ENCODE data around the gene PLEKHA6.

The PLEKHA6 gene

DNA sequence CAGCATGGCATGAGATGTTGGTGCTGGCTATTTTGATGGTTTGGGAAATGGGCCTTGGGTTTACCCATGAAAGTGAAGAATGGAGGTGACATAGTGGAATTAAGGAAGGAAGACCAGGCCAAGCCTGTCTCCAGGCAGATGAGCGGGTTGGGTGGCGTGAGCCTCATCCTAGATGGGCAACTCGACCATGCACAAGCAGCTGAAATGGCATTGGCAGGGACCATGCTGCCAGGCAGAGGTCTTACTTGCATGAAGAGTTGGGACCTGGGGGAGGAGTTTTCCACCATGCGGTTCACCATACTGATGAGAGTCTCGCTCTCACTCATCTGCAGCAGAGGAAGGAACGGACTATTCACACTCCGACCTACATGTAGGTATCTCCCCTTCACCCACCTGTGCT, 108.4 kb downstream of the PLEKHA6 start:
- no peak for TF ChIP-seq POLR2AphosphoS5 (IDR thresholded peaks at IDR 0.05; ENCODE audit: low read depth)
- TF ChIP-seq, protein P1, sequence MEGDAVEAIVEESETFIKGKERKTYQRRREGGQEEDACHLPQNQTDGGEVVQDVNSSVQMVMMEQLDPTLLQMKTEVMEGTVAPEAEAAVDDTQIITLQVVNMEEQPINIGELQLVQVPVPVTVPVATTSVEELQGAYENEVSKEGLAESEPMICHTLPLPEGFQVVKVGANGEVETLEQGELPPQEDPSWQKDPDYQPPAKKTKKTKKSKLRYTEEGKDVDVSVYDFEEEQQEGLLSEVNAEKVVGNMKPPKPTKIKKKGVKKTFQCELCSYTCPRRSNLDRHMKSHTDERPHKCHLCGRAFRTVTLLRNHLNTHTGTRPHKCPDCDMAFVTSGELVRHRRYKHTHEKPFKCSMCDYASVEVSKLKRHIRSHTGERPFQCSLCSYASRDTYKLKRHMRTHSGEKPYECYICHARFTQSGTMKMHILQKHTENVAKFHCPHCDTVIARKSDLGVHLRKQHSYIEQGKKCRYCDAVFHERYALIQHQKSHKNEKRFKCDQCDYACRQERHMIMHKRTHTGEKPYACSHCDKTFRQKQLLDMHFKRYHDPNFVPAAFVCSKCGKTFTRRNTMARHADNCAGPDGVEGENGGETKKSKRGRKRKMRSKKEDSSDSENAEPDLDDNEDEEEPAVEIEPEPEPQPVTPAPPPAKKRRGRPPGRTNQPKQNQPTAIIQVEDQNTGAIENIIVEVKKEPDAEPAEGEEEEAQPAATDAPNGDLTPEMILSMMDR (IDR thresholded peaks at IDR 0.05; ENCODE audit: insufficient read depth, low read length), result no peak
- TF ChIP-seq GABPA (IDR thresholded peaks at IDR 0.05; ENCODE audit: low read depth), result no peak
- TF ChIP-seq SPI1 (IDR thresholded peaks at IDR 0.05; ENCODE audit: borderline replicate concordance, low read depth), result no peak
- TF ChIP-seq, protein P2, sequence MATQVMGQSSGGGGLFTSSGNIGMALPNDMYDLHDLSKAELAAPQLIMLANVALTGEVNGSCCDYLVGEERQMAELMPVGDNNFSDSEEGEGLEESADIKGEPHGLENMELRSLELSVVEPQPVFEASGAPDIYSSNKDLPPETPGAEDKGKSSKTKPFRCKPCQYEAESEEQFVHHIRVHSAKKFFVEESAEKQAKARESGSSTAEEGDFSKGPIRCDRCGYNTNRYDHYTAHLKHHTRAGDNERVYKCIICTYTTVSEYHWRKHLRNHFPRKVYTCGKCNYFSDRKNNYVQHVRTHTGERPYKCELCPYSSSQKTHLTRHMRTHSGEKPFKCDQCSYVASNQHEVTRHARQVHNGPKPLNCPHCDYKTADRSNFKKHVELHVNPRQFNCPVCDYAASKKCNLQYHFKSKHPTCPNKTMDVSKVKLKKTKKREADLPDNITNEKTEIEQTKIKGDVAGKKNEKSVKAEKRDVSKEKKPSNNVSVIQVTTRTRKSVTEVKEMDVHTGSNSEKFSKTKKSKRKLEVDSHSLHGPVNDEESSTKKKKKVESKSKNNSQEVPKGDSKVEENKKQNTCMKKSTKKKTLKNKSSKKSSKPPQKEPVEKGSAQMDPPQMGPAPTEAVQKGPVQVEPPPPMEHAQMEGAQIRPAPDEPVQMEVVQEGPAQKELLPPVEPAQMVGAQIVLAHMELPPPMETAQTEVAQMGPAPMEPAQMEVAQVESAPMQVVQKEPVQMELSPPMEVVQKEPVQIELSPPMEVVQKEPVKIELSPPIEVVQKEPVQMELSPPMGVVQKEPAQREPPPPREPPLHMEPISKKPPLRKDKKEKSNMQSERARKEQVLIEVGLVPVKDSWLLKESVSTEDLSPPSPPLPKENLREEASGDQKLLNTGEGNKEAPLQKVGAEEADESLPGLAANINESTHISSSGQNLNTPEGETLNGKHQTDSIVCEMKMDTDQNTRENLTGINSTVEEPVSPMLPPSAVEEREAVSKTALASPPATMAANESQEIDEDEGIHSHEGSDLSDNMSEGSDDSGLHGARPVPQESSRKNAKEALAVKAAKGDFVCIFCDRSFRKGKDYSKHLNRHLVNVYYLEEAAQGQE (IDR thresholded peaks at IDR 0.05; ENCODE audit: insufficient replicate concordance, low read depth), result no peak
- Histone ChIP-seq H3K4me3 (replicated peaks; ENCODE audit: insufficient read depth, low read length) (no peak overlapping the region), H3K27me3 (ENCODE audit: insufficient read depth, poor library complexity, severe bottlenecking) (no peaks in the 10 kb centered on the region), H3K27ac (replicated peaks) (no peak overlapping the region)
- no peak for DNase-seq (ENCODE audit: low read depth in 1 of 2, low spot score in 1 of 2)

DNA sequence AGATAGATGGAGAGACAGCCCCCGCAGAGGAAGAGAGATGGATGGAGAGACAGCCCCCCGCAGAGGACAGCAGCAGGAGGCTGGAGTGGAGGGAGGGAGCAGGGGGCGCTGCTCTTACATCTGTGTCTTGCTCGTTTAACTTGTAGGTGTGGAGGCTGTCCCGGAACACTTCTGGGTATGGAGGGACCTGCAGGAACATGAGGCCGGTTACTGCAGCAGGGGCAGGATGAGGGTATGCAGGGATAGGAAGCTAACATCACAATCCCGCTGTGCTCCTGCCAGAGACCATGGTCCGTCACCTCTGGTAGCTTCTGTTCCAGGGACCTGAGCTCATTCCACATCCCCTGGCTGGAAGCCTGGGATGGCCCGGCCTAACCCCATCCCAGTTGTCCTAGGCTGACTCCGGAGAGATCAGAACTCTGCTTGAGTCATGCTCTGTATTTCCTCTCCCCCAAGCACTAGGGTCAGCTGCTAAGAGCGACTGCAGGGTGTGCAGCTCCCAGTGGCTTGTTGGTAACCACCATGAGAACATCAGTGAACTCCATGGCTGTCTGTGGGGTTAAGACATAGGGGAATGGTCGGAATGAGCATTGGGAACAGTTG, 109.2 kb downstream of the PLEKHA6 start:
- DNase-seq (ENCODE audit: low read depth in 1 of 2, low spot score in 1 of 2), result no peak
- Histone ChIP-seq H3K4me3 (replicated peaks; ENCODE audit: insufficient read depth, low read length) (no peak overlapping the region), H3K27me3 (ENCODE audit: insufficient read depth, poor library complexity, severe bottlenecking) (no peaks in the 10 kb centered on the region), H3K27ac (replicated peaks) (no peak overlapping the region)
- TF ChIP-seq, protein P1 (IDR thresholded peaks at IDR 0.05; ENCODE audit: insufficient read depth, low read length), result no peak
- TF ChIP-seq SPI1 (IDR thresholded peaks at IDR 0.05; ENCODE audit: borderline replicate concordance, low read depth) (no peak), POLR2AphosphoS5 (IDR thresholded peaks at IDR 0.05; ENCODE audit: low read depth) (no peak), GABPA (IDR thresholded peaks at IDR 0.05; ENCODE audit: low read depth) (no peak)
- TF ChIP-seq, protein P2 (IDR thresholded peaks at IDR 0.05; ENCODE audit: insufficient replicate concordance, low read depth), result no peak

DNA sequence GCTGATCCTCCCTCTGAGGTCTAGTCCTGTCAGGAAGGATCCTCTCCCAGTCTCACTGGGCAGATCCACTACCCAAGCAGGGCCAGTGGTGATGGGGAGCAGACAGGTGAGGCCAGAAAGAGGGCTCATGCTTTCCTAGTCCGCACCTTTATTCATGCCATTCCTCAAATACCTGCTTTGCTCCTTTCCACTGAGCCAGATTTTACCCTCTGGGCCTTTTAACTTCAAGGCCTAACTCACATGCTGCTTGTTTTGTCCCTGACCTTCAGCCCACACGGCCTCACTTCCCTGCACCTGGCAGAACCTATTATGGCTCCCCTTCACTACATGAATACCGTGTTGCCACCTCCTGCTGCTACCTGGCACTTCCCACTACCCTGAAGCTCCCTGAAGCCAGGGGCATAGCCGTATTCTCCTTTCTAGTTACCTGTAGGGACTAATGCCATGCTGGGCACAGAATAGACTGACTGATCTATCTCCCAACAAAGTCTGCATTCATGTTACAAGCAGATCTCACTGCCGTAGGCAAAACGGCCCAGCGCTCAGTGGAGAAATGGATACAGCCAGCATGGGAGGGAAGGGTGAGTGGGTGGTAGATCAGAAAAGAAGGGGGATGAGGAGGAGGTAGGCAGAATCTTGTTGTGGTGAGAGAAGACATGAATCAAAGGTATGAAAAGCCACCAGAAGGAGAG, 109.8 kb downstream of the PLEKHA6 start:
- DNase-seq (ENCODE audit: low read depth in 1 of 2, low spot score in 1 of 2), result no peak

More for the DNA sequence above, 109.8 kb downstream of the PLEKHA6 start:
- Histone ChIP-seq H3K27me3 (ENCODE audit: insufficient read depth, poor library complexity, severe bottlenecking) (no peaks in the 10 kb centered on the region), H3K4me3 (replicated peaks; ENCODE audit: insufficient read depth, low read length) (no peak overlapping the region), H3K27ac (replicated peaks) (no peak overlapping the region)
- no peak for TF ChIP-seq GABPA (IDR thresholded peaks at IDR 0.05; ENCODE audit: low read depth)
- TF ChIP-seq, protein P2 (IDR thresholded peaks at IDR 0.05; ENCODE audit: insufficient replicate concordance, low read depth), result no peak
- no peak for TF ChIP-seq SPI1 (IDR thresholded peaks at IDR 0.05; ENCODE audit: borderline replicate concordance, low read depth)
- TF ChIP-seq POLR2AphosphoS5 (IDR thresholded peaks at IDR 0.05; ENCODE audit: low read depth), result no peak
- TF ChIP-seq, protein P1 (IDR thresholded peaks at IDR 0.05; ENCODE audit: insufficient read depth, low read length), result no peak
